HG03565 (cell line): Measurements from ENCODE around the gene TGFBR3.

Experiments
- ATAC-seq: cut with Tn5 transposase; IDR thresholded peaks from one replicate; pipeline ENCODE4 v1.9.1; 2021; ENCODE audit warnings: mild to moderate bottlenecking, moderate library complexity; ENCODE audit not compliant: unreplicated experiment

TGFBR3 gene

GRCh38 chr1:91699339-91699974, 186.5 kb downstream of the TGFBR3 start:
- no peak for ATAC-seq

DNA sequence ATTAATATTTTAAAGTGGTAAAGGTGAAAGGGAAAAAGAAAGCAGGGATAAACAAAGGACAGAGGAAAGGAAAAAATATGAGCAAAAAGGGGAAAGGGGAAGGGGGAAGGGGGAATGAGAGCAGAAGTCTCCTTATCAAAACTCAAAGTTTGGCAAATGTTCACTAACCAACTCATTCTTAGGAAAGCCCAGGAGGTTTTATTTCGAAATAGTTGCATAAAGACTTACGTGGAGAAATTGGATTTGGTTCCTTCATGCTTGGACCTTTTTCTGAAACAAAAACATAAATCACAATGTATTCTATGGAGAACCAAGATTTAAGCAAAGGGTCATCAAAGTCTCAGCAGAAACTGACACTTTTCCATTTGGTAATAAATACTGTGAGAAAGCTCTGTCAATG, 188.1 kb downstream of the TGFBR3 start:
- ATAC-seq = no peak

DNA sequence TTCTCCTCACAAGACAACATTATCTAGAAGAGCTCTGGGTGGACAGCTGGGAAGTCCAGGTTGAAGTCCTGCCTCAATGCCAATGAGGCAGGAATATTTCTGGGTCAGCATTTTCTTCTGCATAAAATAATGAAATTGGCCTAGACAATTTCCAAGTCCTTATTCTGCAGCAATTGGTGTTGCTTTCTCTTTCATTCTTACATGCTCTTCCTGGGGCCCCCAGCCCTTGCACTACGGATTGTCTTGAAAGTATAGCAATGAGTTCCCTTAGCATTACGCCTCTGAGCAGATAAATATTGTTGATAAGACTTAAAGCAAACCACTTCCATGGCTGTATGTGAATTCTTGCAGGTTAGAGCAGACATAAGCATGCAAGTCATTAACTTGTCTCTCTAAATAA, 188.5 kb downstream of the TGFBR3 start:
- ATAC-seq = peak; percentile 89

- no peak for ATAC-seq
Measured at GRCh38 chr1:91696321-91696720, 189.6 kb downstream of the TGFBR3 start.

- ATAC-seq = no peak
Measured at GRCh38 chr1:91693557-91693956, 192.4 kb downstream of the TGFBR3 start.

DNA sequence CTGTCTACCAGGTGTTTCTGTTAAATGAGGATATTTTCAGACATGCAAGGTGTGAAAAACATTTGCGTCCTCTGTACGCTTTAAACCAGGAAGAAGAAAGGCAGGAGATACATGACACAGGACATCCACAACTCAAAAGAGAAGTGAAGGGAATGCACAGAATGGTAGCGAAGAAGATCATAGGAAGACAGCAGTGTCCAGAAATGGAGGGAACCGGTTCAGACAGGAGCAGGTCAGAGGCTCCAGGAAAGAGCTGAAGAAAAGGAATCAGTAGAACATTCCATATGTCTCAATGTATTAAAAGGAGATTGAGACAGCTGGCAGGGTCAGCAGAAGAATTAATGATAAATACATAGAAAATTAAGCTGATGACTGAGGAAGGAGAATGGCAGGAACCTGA, 194.4 kb downstream of the TGFBR3 start:
- ATAC-seq = no peak

- no peak for ATAC-seq
Measured at GRCh38 chr1:91689641-91690481, 196.1 kb downstream of the TGFBR3 start.

DNA sequence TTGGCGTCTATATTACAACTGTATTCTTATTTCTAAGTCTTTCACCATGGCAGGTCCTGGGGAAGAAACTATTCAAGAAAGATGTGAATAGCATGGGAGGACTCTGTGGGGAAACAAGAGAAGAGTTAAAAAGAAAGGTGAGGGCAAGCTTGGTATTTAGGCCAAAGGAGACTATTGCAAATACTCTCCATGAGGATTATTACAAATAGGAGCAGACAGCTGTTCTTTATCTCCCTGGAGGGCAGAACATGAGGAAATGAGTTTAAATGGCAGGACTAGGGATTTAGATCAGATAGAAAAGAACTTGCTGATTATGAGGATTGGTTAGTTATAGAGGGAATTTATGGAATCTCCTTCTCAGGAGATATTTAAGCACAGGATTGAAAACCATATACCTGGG, 198.5 kb downstream of the TGFBR3 start:
- no peak for ATAC-seq

DNA sequence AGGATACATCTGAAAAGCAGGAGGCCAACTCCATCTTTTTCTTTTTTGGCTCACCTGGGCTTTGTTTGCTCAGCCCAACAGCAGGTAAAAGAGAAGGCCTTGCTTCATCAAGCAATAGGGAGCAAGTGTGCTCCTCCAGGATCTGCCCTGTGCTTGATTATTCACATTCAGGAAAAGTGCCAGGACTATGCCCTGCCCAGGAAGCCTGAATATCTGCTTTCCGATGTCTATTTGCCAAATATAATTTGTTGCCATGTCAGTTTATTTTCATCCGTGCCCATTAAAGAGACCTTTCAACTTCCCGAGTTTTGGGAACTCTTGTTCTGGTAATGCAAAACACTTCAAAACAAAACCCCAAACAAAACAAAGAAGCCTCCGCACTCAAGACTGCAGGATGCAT, 200.0 kb downstream of the TGFBR3 start:
- no peak for ATAC-seq

DNA sequence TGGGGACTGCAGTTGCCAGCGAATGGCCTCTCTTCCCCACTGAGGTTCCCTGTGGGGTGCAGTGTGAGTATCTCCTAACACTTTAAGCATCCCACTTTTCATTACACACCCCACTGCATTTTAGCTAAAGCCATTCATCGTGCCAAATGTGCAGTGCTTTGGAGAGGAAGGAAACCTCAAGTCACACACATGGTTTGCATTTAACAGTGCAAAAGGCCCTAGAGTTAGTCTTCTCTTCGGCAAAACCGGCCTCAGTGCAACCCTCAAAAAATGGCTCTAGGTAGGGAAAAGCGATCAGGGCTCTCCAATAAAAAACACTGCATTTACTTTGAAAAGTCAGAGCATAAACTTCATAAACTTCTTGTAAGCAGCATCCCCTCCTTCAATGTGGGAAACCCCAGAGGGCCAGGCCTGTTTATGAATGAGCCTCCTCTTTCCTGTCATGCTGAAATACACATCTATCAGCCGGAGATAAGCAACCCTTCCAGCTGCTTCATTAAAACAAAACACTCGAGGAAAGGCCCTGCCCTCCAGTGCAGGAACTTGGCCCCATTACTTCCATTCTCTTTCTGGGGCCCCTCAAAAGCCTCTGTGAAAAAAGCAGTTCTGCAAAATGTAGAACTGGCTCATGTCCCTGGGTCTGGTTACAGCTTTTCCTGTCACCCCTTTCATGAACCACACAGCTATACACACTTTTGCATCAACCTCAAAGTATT, 201.3 kb downstream of the TGFBR3 start:
- no peak for ATAC-seq

- no peak for ATAC-seq
Measured at GRCh38 chr1:91683598-91683951, 202.4 kb downstream of the TGFBR3 start.

- no peak for ATAC-seq
Measured at GRCh38 chr1:91682882-91683597, 202.9 kb downstream of the TGFBR3 start.

DNA sequence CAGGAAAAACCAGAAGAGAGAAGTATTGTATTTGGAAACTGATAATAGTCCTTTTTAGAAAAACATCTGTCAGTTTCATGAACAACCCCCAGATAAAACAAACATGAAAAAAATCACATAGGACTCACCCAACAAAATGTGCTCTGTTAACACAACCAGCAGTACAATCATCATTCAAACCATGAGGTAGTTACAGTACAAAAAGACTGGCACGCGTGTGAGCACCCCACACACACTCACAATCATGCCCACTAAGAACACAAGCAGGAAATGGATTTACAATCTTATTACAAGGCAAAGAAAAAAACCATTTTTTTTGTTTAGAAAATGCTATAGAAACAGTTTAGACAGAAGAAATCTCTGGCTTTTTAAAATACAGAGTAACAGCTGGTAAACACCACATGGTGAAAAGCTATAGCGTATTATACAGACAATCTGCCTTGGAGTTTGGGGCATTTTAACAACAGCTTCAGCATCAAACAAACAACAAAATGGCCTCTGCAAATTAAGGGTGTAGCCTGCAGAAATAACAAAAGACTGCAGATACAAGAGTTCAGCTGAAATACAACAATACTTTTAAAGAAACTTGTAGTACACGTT, 205.3 kb downstream of the TGFBR3 start:
- ATAC-seq = no peak

DNA sequence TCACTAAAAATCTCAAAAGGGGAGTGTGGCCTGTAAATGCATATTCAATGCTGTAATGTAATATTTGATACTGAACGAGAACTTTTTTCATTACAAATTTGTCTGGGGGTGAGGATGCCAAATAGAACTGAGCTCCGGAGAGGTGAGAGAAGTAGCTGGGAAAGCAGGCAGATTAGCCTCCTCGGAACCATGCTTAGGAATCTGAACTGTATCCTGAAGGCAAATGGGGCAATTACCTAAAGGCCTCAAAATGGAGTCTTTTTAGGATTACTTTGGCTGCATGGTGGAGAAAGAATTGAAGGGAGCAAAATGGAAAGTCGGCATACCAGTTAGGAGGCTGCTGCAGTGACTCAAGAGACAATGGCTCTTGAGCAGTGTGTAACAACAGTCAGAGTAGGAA, 206.5 kb downstream of the TGFBR3 start:
- no peak for ATAC-seq

GRCh38 chr1:91676030-91676429, 209.9 kb downstream of the TGFBR3 start:
- no peak for ATAC-seq

DNA sequence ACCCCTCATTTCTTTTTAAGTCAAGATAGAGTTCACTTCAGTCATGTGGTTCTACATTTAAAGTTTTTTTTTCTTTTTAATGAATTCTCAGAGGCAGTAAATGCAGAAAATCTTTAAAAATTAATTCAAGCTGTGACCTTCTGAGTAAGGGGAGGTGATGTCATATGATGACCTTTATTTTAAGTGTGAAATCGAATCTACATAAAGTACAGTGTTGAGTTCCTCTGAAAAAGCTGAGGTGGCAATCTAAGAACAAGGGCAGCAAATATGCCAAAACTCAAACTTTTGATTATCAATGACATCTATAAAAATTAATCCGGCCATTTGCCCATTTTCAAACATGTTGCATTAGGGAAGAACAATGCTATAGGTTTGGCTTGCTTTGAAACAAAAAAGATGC, 211.8 kb downstream of the TGFBR3 start:
- ATAC-seq = no peak

- no peak for ATAC-seq
Measured at GRCh38 chr1:91673613-91674012, 212.3 kb downstream of the TGFBR3 start.

GRCh38 chr1:91672601-91673161, 213.3 kb downstream of the TGFBR3 start:
- no peak for ATAC-seq

GRCh38 chr1:91670781-91671180, 215.2 kb downstream of the TGFBR3 start:
- no peak for ATAC-seq

GRCh38 chr1:91669584-91670350, 216.2 kb downstream of the TGFBR3 start:
- no peak for ATAC-seq
